Natural killer cell (primary cell): Measurements from ENCODE around the gene POLG2. TPM values are rescaled to one million over a fixed set of nuclear protein-coding genes. Genes with fewer than 3 reads are reported as not detected.
"Not testable (repeated sequence)": the region's sequence is repeated elsewhere in the genome, so short reads cannot be mapped to it uniquely, and the experiment has no call there.

Source experiments
- ATAC-seq, 3 donors: fragments of 150-1000 bp in 2 of 3; fragments of 200-7000 bp in 1 of 3; cut with Tn5 transposase; 1 replicate in 1 of 3; 2 replicates in 2 of 3; pipeline ENCODE4 v1.10.0; 2021; ENCODE audit warnings: mild to moderate bottlenecking in 2 of 3, moderate library complexity in 2 of 3
- DNase-seq, 2 donors: peaks; one replicate each; pipeline versions ENCODE4 v3.0.0 to v3.0.0-alpha.2; 2013 to 2021; ENCODE audit warnings: mixed read lengths in 1 of 2
- H3K27ac ChIP-seq: one replicate; pipeline ENCODE4 v1.5.1; 2013; ENCODE audit warnings: mild to moderate bottlenecking, low read length
- H3K27me3 ChIP-seq: one replicate; pipeline ENCODE4 v1.6.1; 2013; ENCODE audit warnings: low read length; ENCODE audit not compliant: control insufficient read depth, insufficient read depth
- H3K36me3 ChIP-seq: one replicate; pipeline ENCODE4 v1.6.1; 2013; ENCODE audit warnings: low read length; ENCODE audit not compliant: control insufficient read depth, insufficient read depth
- H3K4me1 ChIP-seq: one replicate; pipeline ENCODE4 v1.6.1; 2013; ENCODE audit warnings: low read length; ENCODE audit not compliant: control insufficient read depth, insufficient read depth
- H3K4me3 ChIP-seq: one replicate; pipeline ENCODE4 v1.5.1; 2013; ENCODE audit warnings: low read length
- H3K9me3 ChIP-seq: one replicate; pipeline ENCODE4 v1.6.1; 2013; ENCODE audit warnings: low read length; ENCODE audit not compliant: control insufficient read depth, insufficient read depth
- H3K27ac Mint-ChIP-seq, 2 donors: one replicate each; pipeline ENCODE4 v1.8.0; 2022; ENCODE audit warnings: mild to moderate bottlenecking in 2 of 2, mixed read lengths in 2 of 2, moderate library complexity in 1 of 2
- H3K27me3 Mint-ChIP-seq, 2 donors: one replicate each; pipeline ENCODE4 v1.8.0; 2022; ENCODE audit warnings: low read depth in 2 of 2, mixed read lengths in 2 of 2
- H3K36me3 Mint-ChIP-seq: one replicate; pipeline ENCODE4 v1.8.0; 2022; ENCODE audit warnings: mixed read lengths
- H3K4me1 Mint-ChIP-seq, 2 donors: one replicate each; pipeline ENCODE4 v1.8.0; 2022; ENCODE audit warnings: mixed read lengths in 2 of 2
- H3K4me3 Mint-ChIP-seq: one replicate; pipeline ENCODE4 v1.8.0; 2022; ENCODE audit warnings: mild to moderate bottlenecking, moderate library complexity, mixed read lengths
- H3K9me3 Mint-ChIP-seq, 2 donors: one replicate each; pipeline ENCODE4 v1.8.0; 2022; ENCODE audit warnings: mixed read lengths in 2 of 2
- CTCF ChIP-seq: fragments of 200-600 bp; IDR thresholded peaks from one replicate; pipeline ENCODE4 v1.8.0; 2022; ENCODE audit warnings: antibody characterized with exemption
- WGBS: methylation state at CpG from one replicate; pipeline ENCODE4 v1.1.7; 2013; ENCODE audit warnings: missing lambda C conversion rate; ENCODE audit not compliant: insufficient coverage; 5-methylcytosine and 5-hydroxymethylcytosine counted together
- intact Hi-C: fragments of 100-400 bp; cut with micrococcal nuclease; formaldehyde crosslinking; loops from one replicate; pipeline ENCODE4 v1.14.2; 2022
- total RNA-seq, 4 donors: library from RNA; stranded (reverse); fragments of 120-200 nt in 1 of 4; gene quantifications; one replicate each; pipeline versions ENCODE4 v1.2.3 to v1.2.4, GENCODE V29; 2013 to 2022

The POLG2 gene
- total RNA-seq, 3 donors from 2014 or later (not counting 1 experiment from before 2014, with no cell fraction given): 34.7 to 65.3 (median 41.2) TPM

- H3K4me1 ChIP-seq: peaks cover 26% of the 10 kb centered on the region
- intact Hi-C loops: no loop called here
- H3K4me3 ChIP-seq: no peak overlapping the region
- peak overlapping the region; percentile 9 for H3K27ac ChIP-seq
- no peak for TF ChIP-seq CTCF
- peaks cover 9% of the 10 kb centered on the region for H3K36me3 Mint-ChIP-seq
- ATAC-seq (peak; percentile 41 to 48 (median 47)), DNase-seq (no peak)
- WGBS: 28% methylated on average over 3 of the region's 3 CpGs
- peak overlapping the region; percentile 43 for H3K4me3 Mint-ChIP-seq
- peaks cover 12% of the 10 kb centered on the region in 2 donors for H3K4me1 Mint-ChIP-seq
- peak overlapping the region; percentile 34 to 76 for H3K27ac Mint-ChIP-seq
- H3K9me3 Mint-ChIP-seq: peaks cover 2 to 5% of the 10 kb centered on the region in 2 donors
- peaks cover 15% of the 10 kb centered on the region for H3K9me3 ChIP-seq
- H3K27me3 Mint-ChIP-seq: no peaks in the 10 kb centered on the region
- no peaks in the 10 kb centered on the region for H3K27me3 ChIP-seq
- H3K36me3 ChIP-seq: no peaks in the 10 kb centered on the region
Observed at GRCh38 chr17:64442541-64442971, 54.3 kb downstream of the POLG2 start.

DNA sequence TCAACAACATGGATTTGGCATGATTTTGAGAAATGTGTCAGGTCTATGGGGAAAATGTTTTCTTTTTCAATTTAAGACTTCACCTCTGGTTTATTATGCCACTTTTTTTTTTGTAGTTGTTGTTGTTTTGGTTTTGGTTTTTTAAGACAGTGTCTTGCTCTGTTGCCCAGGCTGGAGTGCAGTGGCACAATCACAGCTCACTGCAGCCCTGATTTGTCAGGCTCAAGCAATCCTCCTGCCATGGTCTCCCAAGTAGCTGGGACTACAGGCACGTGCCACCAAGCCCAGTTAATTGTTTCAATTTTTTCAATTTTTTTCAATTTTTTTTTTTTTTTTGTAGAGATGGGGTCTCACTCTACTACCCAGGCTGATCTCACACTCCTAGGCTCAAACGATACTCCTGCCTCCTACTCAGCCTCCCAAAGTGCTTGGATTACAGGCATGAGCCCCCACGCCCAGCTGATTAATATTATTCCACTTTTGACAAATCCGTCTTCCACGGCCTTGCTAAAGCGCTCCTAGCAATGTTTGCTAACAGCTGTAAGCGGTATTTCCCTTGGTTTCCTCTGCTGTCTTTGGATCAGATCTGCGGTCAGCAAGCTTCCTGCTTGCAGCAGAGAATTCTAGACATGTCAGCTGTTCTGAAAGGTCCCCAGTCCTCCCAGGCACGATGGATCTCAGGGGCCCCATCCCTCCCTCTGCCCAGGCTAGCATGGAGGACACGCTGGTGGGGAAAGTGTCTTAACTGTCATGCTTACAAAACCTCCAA lies 54.9 kb downstream of the POLG2 start:
- H3K27me3 Mint-ChIP-seq: no peaks in the 10 kb centered on the region
- no peak overlapping the region for H3K4me3 ChIP-seq
- peak overlapping the region; percentile 9 for H3K27ac ChIP-seq
- peaks cover 26% of the 10 kb centered on the region for H3K4me1 ChIP-seq
- H3K4me1 Mint-ChIP-seq: peaks cover 12% of the 10 kb centered on the region in 2 donors
- peak overlapping the region; percentile 43 for H3K4me3 Mint-ChIP-seq
- TF ChIP-seq CTCF: no peak
- H3K9me3 ChIP-seq: peaks cover 21% of the 10 kb centered on the region
- H3K27ac Mint-ChIP-seq: peak overlapping the region; percentile 34 to 76
- peak; percentile 54 to 75 (median 60) for ATAC-seq
- H3K36me3 Mint-ChIP-seq: peaks cover 9% of the 10 kb centered on the region
- no peaks in the 10 kb centered on the region for H3K36me3 ChIP-seq
- DNase-seq: peak in 1 of 2 donors; percentile 63
- peaks cover 2 to 5% of the 10 kb centered on the region in 2 donors for H3K9me3 Mint-ChIP-seq
- intact Hi-C loops: no loop called here
- 21% methylated on average over 9 of the region's 10 CpGs for WGBS
- H3K27me3 ChIP-seq: no peaks in the 10 kb centered on the region

GRCh38 chr17:64439956-64440355 lies 56.9 kb downstream of the POLG2 start:
- no peaks in the 10 kb centered on the region for H3K27me3 ChIP-seq
- peaks cover 21% of the 10 kb centered on the region for H3K9me3 ChIP-seq
- no peak overlapping the region for H3K4me3 ChIP-seq
- Mint-ChIP-seq H3K27me3 (no peaks in the 10 kb centered on the region), H3K9me3 (peaks cover 2 to 5% of the 10 kb centered on the region in 2 donors), H3K4me1 (peaks cover 12% of the 10 kb centered on the region in 2 donors), H3K4me3 (no peak overlapping the region), H3K27ac (no peak overlapping the region), H3K36me3 (peaks cover 9% of the 10 kb centered on the region)
- no peak for ATAC-seq
- intact Hi-C loops: no loop called here
- H3K36me3 ChIP-seq: no peaks in the 10 kb centered on the region
- no peak for TF ChIP-seq CTCF
- H3K27ac ChIP-seq: no peak overlapping the region
- H3K4me1 ChIP-seq: peaks cover 26% of the 10 kb centered on the region
- 83% methylated on average over 2 of the region's 2 CpGs for WGBS
- DNase-seq: no peak

DNA sequence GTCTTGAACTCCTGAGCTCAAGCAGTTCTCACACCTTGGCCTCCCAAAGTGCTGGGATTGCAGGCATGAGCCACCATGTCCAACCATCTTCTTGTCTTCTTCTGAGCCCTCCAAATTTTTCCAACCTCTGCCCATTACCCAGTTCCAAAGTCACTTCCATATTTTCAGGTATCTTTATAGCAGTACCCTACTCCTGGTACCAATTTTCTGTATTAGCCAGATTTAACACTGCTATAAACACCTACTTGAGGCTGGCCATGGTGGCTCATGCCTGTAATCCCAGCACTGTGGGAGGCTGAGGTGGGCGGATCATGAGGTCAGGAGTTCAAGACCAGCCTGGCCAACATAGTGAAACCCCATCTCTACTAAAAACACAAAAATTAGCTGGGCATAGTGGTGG lies 57.3 kb downstream of the POLG2 start:
- WGBS: 100% methylated on average over 1 of the region's 1 CpG
- not testable (repeated sequence) for DNase-seq

More for the DNA sequence above, 57.3 kb downstream of the POLG2 start:
- H3K9me3 Mint-ChIP-seq, H3K36me3 Mint-ChIP-seq, H3K4me3 Mint-ChIP-seq, ATAC-seq, H3K27ac Mint-ChIP-seq, H3K27ac ChIP-seq, H3K27me3 ChIP-seq, H3K27me3 Mint-ChIP-seq, H3K4me3 ChIP-seq, intact Hi-C loops, H3K36me3 ChIP-seq: not testable (repeated sequence)
- peaks cover 26% of the 10 kb centered on the region for H3K4me1 ChIP-seq
- peaks cover 21% of the 10 kb centered on the region for H3K9me3 ChIP-seq
- H3K4me1 Mint-ChIP-seq: peaks cover 12% of the 10 kb centered on the region in 2 donors
